Activated CD8-positive, alpha-beta memory T cell treated with anti-CD3 and anti-CD28 coated beads for 36 hours (primary cell): Measurements from ENCODE around the gene SERPINE3. TPM values are rescaled to one million over a fixed set of nuclear protein-coding genes. Genes with fewer than 3 reads are reported as not detected.

Source experiments
- total RNA-seq, 2 experiments: library from RNA; stranded (reverse); gene quantifications; one replicate each; pipeline ENCODE4 v1.2.3, GENCODE V29; 2021

The SERPINE3 gene
- total RNA-seq, 2 experiments from 2014 or later, result not detected

Other genes with a start within 250 kb of the SERPINE3 start
- not detected for gene C13orf42, start 228.4 kb upstream of the SERPINE3 start, total RNA-seq
- gene FAM124A, start 117.3 kb upstream of the SERPINE3 start, total RNA-seq, result under 1 TPM in 1 of 2 experiments, not detected in 1; 0.13 TPM
- gene INTS6, start 113.3 kb downstream of the SERPINE3 start, total RNA-seq, result 10 to 100 TPM; 51.6 to 53.1 TPM
- gene WDFY2, start 244.8 kb downstream of the SERPINE3 start, total RNA-seq, result 1 to 10 TPM; 5.8 to 6.4 TPM